AG04450 (cell line): ENCODE data around the gene SBF1. TPM values are rescaled to one million over a fixed set of nuclear protein-coding genes. Genes with fewer than 3 reads are reported as not detected.

ENCODE experiments used
- CTCF ChIA-PET: fragments of 300-600, 350-600 bp; formaldehyde crosslinking; extraction: SDS; loops from one replicate; lab custom pipeline; 2022; ENCODE audit warnings: antibody characterized with exemption, inconsistent platforms; lab: Charles Lee
- POLR2A ChIA-PET: fragments of 350-600 bp; formaldehyde crosslinking; extraction: SDS; loops from one replicate; lab custom pipeline; 2021; ENCODE audit warnings: antibody characterized with exemption, inconsistent platforms; lab: Yijun Ruan, JAX
- DNase-seq: peaks from one replicate; pipeline ENCODE4 v3.0.0-alpha.2; 2011; ENCODE audit warnings: low read depth, low spot score
- H3K27ac ChIP-seq: one replicate; pipeline ENCODE4 v1.5.1; 2012; ENCODE audit warnings: low read depth, low read length, control low read depth
- H3K27me3 ChIP-seq: one replicate; pipeline ENCODE4 v1.6.0; 2012; ENCODE audit warnings: low read length; ENCODE audit not compliant: control insufficient read depth, insufficient read depth
- H3K4me3 ChIP-seq: 2 replicates; pipeline ENCODE4 v1.5.1; 2011; ENCODE audit warnings: mild to moderate bottlenecking, low read depth, low read length, control low read depth
- H3K9me3 ChIP-seq: 2 replicates; pipeline ENCODE4 v1.5.1; 2012; ENCODE audit warnings: low read length; ENCODE audit not compliant: control insufficient read depth, insufficient read depth
- polyA plus RNA-seq: library from polyadenylated mRNA; depleted of rRNA; stranded (reverse); fragments of >200 nt; gene quantifications from 2 replicates; pipeline ENCODE4 v1.2.3, GENCODE V29; 2011
- TF ChIP-seq, protein P1 (sequence below): IDR thresholded peaks from 2 replicates; pipeline ENCODE4 v1.5.1; 2011; ENCODE audit warnings: low read depth, low read length, control low read depth, inconsistent platforms

Gene SBF1
- polyA plus RNA-seq, 1 experiment = 16.4 TPM

DNA sequence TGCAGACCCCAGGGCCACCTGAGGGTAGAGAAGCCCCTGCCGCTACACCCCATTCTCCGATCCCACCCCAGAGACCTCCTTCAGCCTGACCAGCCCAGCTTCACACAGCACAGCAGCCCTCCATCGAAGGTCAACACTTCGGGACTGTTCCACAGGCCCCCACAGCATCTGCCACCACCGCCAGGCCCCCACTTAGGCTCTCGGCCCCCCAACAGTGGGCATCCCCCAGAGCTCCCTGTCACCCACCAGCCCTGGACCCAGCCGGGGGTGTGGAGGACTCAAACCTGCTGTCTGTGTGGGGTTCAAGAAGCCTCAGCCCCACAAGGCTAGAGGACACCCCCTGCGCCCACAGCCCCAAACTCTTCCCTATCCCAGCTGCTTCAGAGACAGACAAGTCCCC is 6.2 kb downstream of the SBF1 start:
- ChIA-PET POLR2A (no interaction called here), CTCF (no interaction called here)
- H3K27ac ChIP-seq = no peak overlapping the region
- TF ChIP-seq, protein P1, sequence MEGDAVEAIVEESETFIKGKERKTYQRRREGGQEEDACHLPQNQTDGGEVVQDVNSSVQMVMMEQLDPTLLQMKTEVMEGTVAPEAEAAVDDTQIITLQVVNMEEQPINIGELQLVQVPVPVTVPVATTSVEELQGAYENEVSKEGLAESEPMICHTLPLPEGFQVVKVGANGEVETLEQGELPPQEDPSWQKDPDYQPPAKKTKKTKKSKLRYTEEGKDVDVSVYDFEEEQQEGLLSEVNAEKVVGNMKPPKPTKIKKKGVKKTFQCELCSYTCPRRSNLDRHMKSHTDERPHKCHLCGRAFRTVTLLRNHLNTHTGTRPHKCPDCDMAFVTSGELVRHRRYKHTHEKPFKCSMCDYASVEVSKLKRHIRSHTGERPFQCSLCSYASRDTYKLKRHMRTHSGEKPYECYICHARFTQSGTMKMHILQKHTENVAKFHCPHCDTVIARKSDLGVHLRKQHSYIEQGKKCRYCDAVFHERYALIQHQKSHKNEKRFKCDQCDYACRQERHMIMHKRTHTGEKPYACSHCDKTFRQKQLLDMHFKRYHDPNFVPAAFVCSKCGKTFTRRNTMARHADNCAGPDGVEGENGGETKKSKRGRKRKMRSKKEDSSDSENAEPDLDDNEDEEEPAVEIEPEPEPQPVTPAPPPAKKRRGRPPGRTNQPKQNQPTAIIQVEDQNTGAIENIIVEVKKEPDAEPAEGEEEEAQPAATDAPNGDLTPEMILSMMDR = no peak
- DNase-seq = no peak
- no peaks in the 10 kb centered on the region; the same call in 1 of the 2 replicates for H3K9me3 ChIP-seq
- no peak overlapping the region for H3K4me3 ChIP-seq
- H3K27me3 ChIP-seq = no peaks in the 10 kb centered on the region

DNA sequence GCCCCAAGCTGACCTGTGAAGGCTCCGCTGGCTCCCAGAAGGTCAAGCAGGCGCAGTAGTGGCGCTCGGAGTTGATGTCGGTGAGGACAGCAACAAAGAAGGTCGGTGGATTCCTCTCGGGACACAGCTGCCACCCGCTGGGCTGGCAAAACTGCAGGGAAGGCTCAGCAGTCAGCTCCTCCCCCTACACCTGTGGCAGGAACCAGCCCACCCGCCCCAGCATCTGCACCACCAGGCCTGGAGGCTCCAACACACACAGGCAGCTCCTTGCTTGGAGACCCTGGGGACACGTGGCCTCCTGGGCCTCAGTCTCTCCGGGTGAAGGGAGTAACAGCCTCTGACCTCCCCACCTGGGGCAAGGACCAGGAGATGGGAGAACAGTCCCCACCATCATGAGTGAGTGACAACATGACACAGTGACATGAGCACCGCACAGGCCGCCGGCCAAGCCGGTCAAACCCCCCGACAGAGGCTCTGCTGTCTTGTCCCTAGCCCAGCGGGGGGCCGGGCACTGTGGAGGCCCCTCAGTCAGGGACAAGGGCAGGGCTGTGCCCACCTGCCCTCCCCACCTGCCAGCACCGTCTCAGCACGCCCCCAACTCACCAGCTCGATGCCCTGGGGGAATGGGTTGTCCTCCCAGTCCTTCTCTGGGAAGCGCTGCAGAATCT is 6.9 kb downstream of the SBF1 start:
- H3K27me3 ChIP-seq = no peaks in the 10 kb centered on the region
- no peak overlapping the region for H3K27ac ChIP-seq
- TF ChIP-seq, protein P1 = no peak
- POLR2A ChIA-PET = no interaction called here
- DNase-seq = no peak
- H3K4me3 ChIP-seq = no peak overlapping the region
- no peaks in the 10 kb centered on the region; the same call in 1 of the 2 replicates for H3K9me3 ChIP-seq
- CTCF ChIA-PET = no interaction called here

DNA sequence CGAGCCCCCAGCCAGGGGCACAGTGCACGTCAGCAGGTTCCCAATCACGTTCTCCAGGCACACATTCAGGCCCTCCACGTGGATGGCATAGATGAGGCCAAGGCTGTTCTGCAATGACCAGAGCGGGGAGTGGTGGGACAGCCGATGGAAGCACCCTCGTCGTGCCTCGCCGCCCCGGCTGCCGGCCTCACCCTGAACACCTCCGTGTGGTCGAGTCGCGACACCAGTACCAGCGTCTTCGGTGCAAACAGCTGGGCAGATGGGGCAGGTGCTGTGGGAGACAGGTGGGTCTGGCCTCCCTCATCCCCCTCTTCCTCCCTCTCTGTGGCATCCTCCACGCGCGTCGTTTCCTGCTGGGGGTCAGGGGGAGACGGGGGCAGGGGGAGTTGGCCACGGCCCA is 7.5 kb downstream of the SBF1 start:
- no peaks in the 10 kb centered on the region; the same call in 1 of the 2 replicates for H3K9me3 ChIP-seq
- no peak overlapping the region for H3K4me3 ChIP-seq
- no peak overlapping the region for H3K27ac ChIP-seq
- no peak for DNase-seq
- POLR2A ChIA-PET = no interaction called here
- TF ChIP-seq, protein P1 = no peak
- CTCF ChIA-PET = no interaction called here
- no peaks in the 10 kb centered on the region for H3K27me3 ChIP-seq

DNA sequence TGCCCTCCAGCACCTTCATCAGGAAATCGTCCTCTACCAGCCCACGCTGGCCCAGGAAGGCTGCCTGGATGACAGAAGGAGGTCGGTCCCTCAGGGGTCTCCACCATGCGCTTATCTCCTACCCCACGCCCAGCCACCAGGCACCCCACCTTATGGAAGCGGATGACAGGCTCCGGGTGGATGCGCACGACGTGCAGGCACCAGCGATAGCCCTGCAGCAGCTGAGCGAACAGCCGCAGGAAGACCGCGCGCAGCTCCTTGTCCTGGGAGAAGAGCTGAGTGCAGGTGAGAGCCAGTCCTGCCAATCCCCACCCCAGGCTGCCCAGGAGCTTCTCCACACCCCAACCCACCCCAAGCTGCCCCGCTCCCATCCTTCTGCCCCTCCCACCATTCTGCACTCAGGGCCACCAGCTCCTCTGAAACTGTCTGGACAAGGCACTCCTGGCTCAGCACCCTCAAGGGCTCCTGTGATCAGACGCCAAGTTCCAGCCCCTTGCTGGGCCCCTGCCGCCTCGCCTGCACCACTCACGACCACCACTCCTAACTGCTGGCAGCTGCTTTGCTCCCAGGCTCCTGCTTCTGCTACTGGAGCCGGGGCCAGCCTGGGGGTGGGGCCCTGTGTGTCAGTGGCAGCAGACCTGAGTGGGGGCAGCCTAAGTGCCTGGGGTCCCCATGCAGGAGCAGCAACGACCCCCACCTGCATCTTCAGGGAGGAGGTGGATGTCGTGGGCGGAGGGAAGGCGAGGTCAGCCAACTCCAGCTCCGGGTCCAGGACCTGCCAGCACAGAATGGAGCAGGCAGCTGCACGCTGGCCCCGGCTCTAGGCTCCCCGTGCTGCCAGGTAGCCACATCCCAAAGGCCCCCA is 9.5 kb downstream of the SBF1 start:
- Histone ChIP-seq H3K27ac (no peak overlapping the region), H3K4me3 (no peak overlapping the region), H3K9me3 (no peaks in the 10 kb centered on the region; the same call in 1 of the 2 replicates), H3K27me3 (no peaks in the 10 kb centered on the region)
- POLR2A ChIA-PET = interaction anchor here (0.6 kb wide), 1 partner anchor 136 kb away, joined by 6 read pairs; no protein-coding TSS in a partner anchor
- no peak for DNase-seq
- CTCF ChIA-PET = no interaction called here
- TF ChIP-seq, protein P1 = no peak

DNA sequence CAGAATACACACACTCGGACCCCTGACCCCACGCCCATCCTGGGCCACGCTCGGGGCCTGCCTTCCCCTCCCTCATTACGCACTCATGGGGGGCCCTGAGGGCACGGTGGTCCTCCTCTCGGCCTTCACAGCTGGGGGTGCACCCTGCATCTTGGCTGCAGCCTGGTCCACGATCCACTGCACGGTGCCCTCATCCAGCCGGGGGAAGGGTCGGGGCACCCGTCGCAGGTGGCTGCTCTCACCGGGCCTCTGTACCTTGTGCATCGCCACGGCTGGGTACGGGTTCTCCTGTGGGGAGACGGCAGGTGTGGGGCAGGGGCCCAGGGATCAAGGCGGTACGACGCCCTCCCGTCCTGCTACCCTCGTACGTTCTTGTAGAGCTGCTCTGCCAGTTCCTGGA is 10.4 kb downstream of the SBF1 start:
- ChIA-PET POLR2A (no interaction called here), CTCF (no interaction called here)
- H3K27ac ChIP-seq = no peak overlapping the region
- no peak overlapping the region for H3K4me3 ChIP-seq
- H3K9me3 ChIP-seq = no peaks in the 10 kb centered on the region; the same call in 1 of the 2 replicates
- DNase-seq = no peak
- no peaks in the 10 kb centered on the region for H3K27me3 ChIP-seq
- TF ChIP-seq, protein P1 = no peak
